Measurements from ENCODE around the gene NEK6.
A peak's percentile ranks its signal among the peaks of the same experiment; 100 is the strongest.

The NEK6 gene

DNA sequence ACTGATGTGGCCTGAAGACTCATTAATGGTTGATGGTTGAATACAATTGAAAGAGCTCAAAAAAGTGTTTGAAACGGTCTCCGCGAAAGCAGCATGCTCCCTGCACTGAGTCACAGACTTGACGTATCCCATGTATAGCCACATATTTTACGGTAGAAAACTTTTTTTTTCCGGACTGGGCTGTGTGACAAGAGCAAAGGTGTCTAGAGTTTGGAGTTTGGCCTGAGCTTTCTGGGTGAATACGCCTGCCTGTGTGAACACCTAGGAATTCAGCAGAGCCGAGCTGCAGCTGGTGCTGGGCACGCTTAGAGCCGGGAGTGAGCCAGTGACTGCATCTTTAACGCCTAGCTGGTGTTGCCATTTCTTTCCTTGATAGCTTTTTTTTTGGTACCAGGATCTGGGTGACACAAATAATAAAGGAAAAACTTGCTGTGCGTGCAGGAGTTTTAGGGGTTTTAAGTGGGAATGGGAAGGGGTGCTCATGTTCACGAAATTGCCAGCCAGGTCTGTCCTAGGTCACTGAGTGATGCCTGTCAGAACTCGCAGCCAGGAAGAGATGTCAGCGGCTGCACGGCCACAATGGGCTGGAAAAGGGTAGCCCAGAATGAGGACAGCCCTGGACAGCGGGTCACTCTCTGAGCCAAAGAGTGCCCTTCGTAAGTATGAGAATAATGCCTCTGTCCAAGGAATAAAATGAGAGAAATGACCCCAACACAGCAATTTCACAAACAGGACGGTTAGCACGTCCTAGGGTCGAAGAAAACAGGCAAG, 105.8 kb downstream of the NEK6 start:
- ChIA-PET POLR2A (ENCODE audit: low non-redundant PET) (no interaction called here), CTCF (interaction anchor here (0.7 kb wide), 1 partner anchor 122 kb away, joined by 3 read pairs; no protein-coding TSS in a partner anchor)
- no peak for DNase-seq (ENCODE audit: low spot score)
- TF ChIP-seq, protein P1, sequence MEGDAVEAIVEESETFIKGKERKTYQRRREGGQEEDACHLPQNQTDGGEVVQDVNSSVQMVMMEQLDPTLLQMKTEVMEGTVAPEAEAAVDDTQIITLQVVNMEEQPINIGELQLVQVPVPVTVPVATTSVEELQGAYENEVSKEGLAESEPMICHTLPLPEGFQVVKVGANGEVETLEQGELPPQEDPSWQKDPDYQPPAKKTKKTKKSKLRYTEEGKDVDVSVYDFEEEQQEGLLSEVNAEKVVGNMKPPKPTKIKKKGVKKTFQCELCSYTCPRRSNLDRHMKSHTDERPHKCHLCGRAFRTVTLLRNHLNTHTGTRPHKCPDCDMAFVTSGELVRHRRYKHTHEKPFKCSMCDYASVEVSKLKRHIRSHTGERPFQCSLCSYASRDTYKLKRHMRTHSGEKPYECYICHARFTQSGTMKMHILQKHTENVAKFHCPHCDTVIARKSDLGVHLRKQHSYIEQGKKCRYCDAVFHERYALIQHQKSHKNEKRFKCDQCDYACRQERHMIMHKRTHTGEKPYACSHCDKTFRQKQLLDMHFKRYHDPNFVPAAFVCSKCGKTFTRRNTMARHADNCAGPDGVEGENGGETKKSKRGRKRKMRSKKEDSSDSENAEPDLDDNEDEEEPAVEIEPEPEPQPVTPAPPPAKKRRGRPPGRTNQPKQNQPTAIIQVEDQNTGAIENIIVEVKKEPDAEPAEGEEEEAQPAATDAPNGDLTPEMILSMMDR (conservative IDR thresholded peaks at IDR 0.05; ENCODE audit: low read depth): no peak
- H3K27ac ChIP-seq: no peak overlapping the region

DNA sequence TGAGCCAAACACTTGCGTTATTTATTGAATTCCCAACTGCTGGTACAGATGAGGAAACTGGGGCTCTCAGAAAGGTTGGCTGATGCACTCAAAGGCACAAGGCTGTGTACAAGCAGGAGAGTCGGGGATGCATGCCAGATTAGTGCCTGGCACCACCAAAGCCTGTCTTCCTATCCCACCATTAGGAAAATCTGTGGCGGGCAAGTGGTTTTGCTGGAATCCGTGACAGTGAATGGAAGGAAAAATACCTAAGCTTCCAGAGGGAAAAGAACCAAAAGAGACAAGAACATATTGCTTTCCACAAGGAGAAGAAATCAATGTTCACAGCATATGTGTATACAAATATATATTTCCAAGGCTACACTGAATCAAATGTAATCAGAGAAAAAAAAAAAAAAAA, 106.4 kb downstream of the NEK6 start:
- no peak for DNase-seq (ENCODE audit: low spot score)
- POLR2A ChIA-PET (ENCODE audit: low non-redundant PET): no interaction called here
- TF ChIP-seq, protein P1 (conservative IDR thresholded peaks at IDR 0.05; ENCODE audit: low read depth): no peak
- CTCF ChIA-PET: no interaction called here
- H3K27ac ChIP-seq: no peak overlapping the region

DNA sequence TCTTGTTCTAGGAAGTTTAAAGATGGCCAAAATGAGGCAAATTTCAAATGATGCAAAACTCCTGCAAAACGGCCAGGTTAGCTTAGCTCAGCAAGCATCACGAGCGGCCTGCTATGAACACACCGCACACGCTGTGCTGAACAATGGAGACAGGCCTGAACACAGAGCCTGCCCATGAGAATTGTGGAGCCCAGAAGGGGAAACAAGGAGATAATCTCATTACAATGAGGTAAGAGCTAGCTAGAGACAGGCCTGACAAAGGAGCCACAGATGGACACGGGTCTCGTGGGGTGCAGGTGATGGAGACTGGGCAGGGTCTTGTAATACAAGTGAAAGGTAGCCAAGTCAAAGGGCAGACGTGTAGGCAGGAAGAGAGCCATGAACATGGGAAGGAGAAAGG, 107.3 kb downstream of the NEK6 start:
- H3K27ac ChIP-seq: no peak overlapping the region
- CTCF ChIA-PET: interaction anchor here (0.8 to 2.0 kb wide), 2 partner anchors 45 to 238 kb away, joined by 4 to 6 read pairs; no protein-coding TSS in a partner anchor
- POLR2A ChIA-PET (ENCODE audit: low non-redundant PET): no interaction called here
- TF ChIP-seq, protein P1 (conservative IDR thresholded peaks at IDR 0.05; ENCODE audit: low read depth): no peak
- no peak for DNase-seq (ENCODE audit: low spot score)

DNA sequence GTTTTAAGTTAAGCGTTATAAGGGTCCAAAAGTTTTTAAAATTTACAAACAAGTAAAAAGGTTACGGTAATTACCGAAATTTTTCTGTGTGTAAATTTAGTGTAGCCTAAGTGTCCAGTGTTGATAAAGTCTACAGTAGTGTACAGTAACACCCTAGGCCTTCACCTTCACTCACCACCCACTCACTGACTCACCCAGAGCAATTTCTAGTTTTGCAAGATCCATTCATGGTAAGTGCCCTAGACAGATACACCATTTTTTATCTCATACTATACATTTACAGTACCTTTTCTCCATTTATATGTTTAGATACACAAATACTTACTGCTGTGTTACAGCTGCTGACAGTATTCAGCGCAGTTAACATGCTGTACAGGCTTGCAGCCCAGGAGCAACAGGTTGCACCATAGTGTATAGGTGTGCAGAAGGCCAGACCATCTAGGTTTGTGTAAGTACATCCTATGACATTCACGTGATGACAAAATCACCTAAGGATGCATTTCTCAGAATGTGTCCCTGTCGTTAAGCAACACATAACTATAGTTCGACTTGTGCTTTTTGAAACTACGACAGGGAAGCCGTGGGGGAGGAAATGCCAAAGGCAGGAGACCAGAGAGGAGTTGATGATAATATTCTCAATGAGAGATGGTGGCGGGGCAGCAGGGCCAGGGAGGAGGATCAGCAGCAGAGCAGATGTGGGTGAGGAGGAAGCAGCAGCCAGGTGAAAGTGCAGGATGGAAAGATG, 108.9 kb downstream of the NEK6 start:
- CTCF ChIA-PET: interaction anchor here (0.6 to 2.0 kb wide), 2 partner anchors 160 to 240 kb away, joined by 3 to 6 read pairs; no protein-coding TSS in a partner anchor

DNA sequence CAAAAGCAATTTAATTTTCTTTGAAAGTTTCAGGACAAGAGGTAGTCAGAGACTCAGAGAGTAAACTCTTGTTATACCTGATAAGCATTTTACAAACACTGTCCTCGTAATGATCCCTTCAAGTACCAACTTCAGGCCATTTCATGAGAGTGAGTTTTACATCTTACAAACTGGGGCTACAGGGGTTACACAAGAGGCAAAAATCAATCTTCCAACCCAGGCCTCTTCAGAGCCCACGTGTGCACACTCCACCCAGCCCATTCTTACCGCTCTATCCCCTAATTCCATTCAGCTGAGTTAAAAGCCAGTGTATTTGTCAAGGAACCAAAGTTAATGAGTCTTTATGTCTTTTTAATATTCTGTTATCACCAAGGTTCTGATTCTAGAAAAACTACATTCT, 110.9 kb downstream of the NEK6 start:
- no peak overlapping the region for H3K27ac ChIP-seq
- DNase-seq (ENCODE audit: low spot score): no peak
- POLR2A ChIA-PET (ENCODE audit: low non-redundant PET): no interaction called here
- TF ChIP-seq, protein P1 (conservative IDR thresholded peaks at IDR 0.05; ENCODE audit: low read depth): no peak
- CTCF ChIA-PET: no interaction called here

More for the DNA sequence above, 108.9 kb downstream of the NEK6 start:
- no peak overlapping the region for H3K27ac ChIP-seq
- POLR2A ChIA-PET (ENCODE audit: low non-redundant PET): interaction anchor here (1.1 kb wide), 1 partner anchor 161 kb away, joined by 3 read pairs; no protein-coding TSS in a partner anchor
- TF ChIP-seq, protein P1 (conservative IDR thresholded peaks at IDR 0.05; ENCODE audit: low read depth): no peak
- DNase-seq (ENCODE audit: low spot score): peak; percentile 63

DNA sequence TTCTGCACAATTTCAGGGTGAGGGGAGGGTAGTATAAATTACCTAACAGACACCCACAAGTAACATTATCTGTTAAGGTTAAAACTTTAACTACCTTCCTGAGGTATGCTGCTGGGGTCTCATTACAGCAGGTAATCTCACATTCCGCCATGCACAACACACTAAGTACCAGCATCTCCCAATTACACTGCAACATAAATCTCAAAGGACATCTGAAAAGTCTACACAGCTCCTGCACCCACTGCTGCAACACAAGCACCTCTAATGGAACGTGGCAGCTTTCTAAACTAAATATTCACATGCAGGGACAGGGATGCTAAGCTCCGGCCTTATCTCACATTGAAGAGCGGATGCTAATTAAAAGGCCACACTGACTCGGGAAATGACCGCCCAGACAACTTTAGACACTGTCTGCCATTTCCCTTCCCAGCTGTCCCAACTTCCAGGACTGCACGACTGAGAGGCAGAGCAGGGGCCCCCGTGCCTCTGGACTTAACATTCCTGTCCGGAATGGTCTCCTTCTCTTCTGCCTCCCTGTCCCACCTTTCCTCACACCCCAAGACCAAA, 111.6 kb downstream of the NEK6 start:
- CTCF ChIA-PET: no interaction called here
- TF ChIP-seq, protein P1 (conservative IDR thresholded peaks at IDR 0.05; ENCODE audit: low read depth): no peak
- POLR2A ChIA-PET (ENCODE audit: low non-redundant PET): no interaction called here
- no peak overlapping the region for H3K27ac ChIP-seq
- DNase-seq (ENCODE audit: low spot score): no peak
